Raji (cell line): ENCODE results near the gene SLC6A6.

ENCODE experiments used
- POLR2A ChIP-seq: IDR thresholded peaks from 2 replicates; pipeline ENCODE4 v1.6.1; 2011; ENCODE audit warnings: low read depth, low read length, control low read depth; ENCODE audit not compliant: insufficient read depth

SLC6A6 gene

GRCh38 chr3:14441240-14441919, 39.0 kb downstream of the SLC6A6 start:
- no peak for TF ChIP-seq POLR2A

GRCh38 chr3:14441920-14442300, 39.5 kb downstream of the SLC6A6 start:
- no peak for TF ChIP-seq POLR2A

GRCh38 chr3:14444380-14444779, 42.0 kb downstream of the SLC6A6 start:
- TF ChIP-seq POLR2A: no peak

- no peak for TF ChIP-seq POLR2A
Measured at GRCh38 chr3:14445773-14446172, 43.4 kb downstream of the SLC6A6 start.

GRCh38 chr3:14446988-14447570, 44.7 kb downstream of the SLC6A6 start:
- no peak for TF ChIP-seq POLR2A

- TF ChIP-seq POLR2A: no peak
Measured at GRCh38 chr3:14448063-14448462, 45.7 kb downstream of the SLC6A6 start.

- no peak for TF ChIP-seq POLR2A
Measured at GRCh38 chr3:14448756-14449727, 46.6 kb downstream of the SLC6A6 start.

GRCh38 chr3:14450506-14450905, 48.1 kb downstream of the SLC6A6 start:
- no peak for TF ChIP-seq POLR2A

GRCh38 chr3:14450922-14451606, 48.7 kb downstream of the SLC6A6 start:
- no peak for TF ChIP-seq POLR2A

- no peak for TF ChIP-seq POLR2A
Measured at GRCh38 chr3:14451844-14452739, 49.7 kb downstream of the SLC6A6 start.

GRCh38 chr3:14452740-14453710, 50.6 kb downstream of the SLC6A6 start:
- TF ChIP-seq POLR2A: no peak

- no peak for TF ChIP-seq POLR2A
Measured at GRCh38 chr3:14453876-14454638, 51.7 kb downstream of the SLC6A6 start.
